GM18498 (cell line): ENCODE measurements around the gene ABCA7.
A peak's percentile ranks its signal among the peaks of the same experiment; 100 is the strongest.

ENCODE experiments used
- ATAC-seq: cut with Tn5 transposase; IDR thresholded peaks from one replicate; pipeline ENCODE4 v1.9.1; 2021; ENCODE audit warnings: mild to moderate bottlenecking, moderate library complexity; ENCODE audit not compliant: unreplicated experiment

The ABCA7 gene

GRCh38 chr19:1039646-1040475 is at the start of gene ABCA7:
TSS of gene ABCA7 (plus strand) at chr19:1040107. CDS start at chr19:1041362, 1,255 bp downstream.
- ATAC-seq: peak; percentile 79

GRCh38 chr19:990119-990571 is 49.8 kb upstream of the ABCA7 start:
- no peak for ATAC-seq

- ATAC-seq: no peak
Measured at GRCh38 chr19:990746-991145, 49.2 kb upstream of the ABCA7 start.

GRCh38 chr19:991174-991931 is 48.6 kb upstream of the ABCA7 start:
- ATAC-seq: no peak

GRCh38 chr19:991932-992669 is 47.8 kb upstream of the ABCA7 start:
- ATAC-seq: no peak

- no peak for ATAC-seq
Measured at GRCh38 chr19:992670-993055, 47.2 kb upstream of the ABCA7 start.

- ATAC-seq: no peak
Measured at GRCh38 chr19:993361-993830, 46.5 kb upstream of the ABCA7 start.

GRCh38 chr19:993831-994393 is 46.0 kb upstream of the ABCA7 start:
- no peak for ATAC-seq

- no peak for ATAC-seq
Measured at GRCh38 chr19:994516-994915, 45.4 kb upstream of the ABCA7 start.

- ATAC-seq: no peak
Measured at GRCh38 chr19:995051-995827, 44.7 kb upstream of the ABCA7 start.

- no peak for ATAC-seq
Measured at GRCh38 chr19:996051-996838, 43.7 kb upstream of the ABCA7 start.

GRCh38 chr19:998064-998463 is 41.8 kb upstream of the ABCA7 start:
- ATAC-seq: no peak

- no peak for ATAC-seq
Measured at GRCh38 chr19:999379-999719, 40.6 kb upstream of the ABCA7 start.

- no peak for ATAC-seq
Measured at GRCh38 chr19:1000095-1000494, 39.8 kb upstream of the ABCA7 start, which contains the start of gene GRIN3B. TSS of gene GRIN3B (plus strand) at chr19:1000419. CDS start at chr19:1000438, 19 bp downstream.

- ATAC-seq: no peak
Measured at GRCh38 chr19:1000591-1001537, 39.0 kb upstream of the ABCA7 start.

- ATAC-seq: no peak
Measured at GRCh38 chr19:1001538-1002166, 38.3 kb upstream of the ABCA7 start.

GRCh38 chr19:1002600-1002999 is 37.3 kb upstream of the ABCA7 start:
- ATAC-seq: no peak

GRCh38 chr19:1003283-1003682 is 36.6 kb upstream of the ABCA7 start:
- no peak for ATAC-seq
